Glutamatergic neuron (in vitro differentiated cells): Measurements from ENCODE around the gene INPP4B. TPM values are rescaled to one million over a fixed set of nuclear protein-coding genes. Genes with fewer than 3 reads are reported as not detected.
"Not testable (repeated sequence)": the region's sequence is repeated elsewhere in the genome, so short reads cannot be mapped to it uniquely, and the experiment has no call there.

Source experiments
- DNase-seq: peaks from one replicate; pipeline ENCODE4 v3.0.0; 2022
- H3K27ac Mint-ChIP-seq: one replicate; pipeline ENCODE4 v1.8.0; 2020; ENCODE audit warnings: mild to moderate bottlenecking, mixed read lengths, inconsistent platforms; ENCODE audit not compliant: unreplicated experiment
- H3K27me3 Mint-ChIP-seq: one replicate; pipeline ENCODE4 v1.8.0; 2020; ENCODE audit warnings: mild to moderate bottlenecking, moderate library complexity, mixed read lengths, inconsistent platforms; ENCODE audit not compliant: unreplicated experiment
- H3K36me3 Mint-ChIP-seq: one replicate; pipeline ENCODE4 v1.8.0; 2020; ENCODE audit warnings: mild to moderate bottlenecking, mixed read lengths, inconsistent platforms; ENCODE audit not compliant: unreplicated experiment
- H3K4me1 Mint-ChIP-seq: one replicate; pipeline ENCODE4 v1.8.0; 2020; ENCODE audit warnings: mild to moderate bottlenecking, low read depth, mixed read lengths, inconsistent platforms; ENCODE audit not compliant: unreplicated experiment
- H3K4me3 Mint-ChIP-seq: one replicate; pipeline ENCODE4 v1.8.0; 2020; ENCODE audit warnings: mild to moderate bottlenecking, mixed read lengths, inconsistent platforms; ENCODE audit not compliant: unreplicated experiment
- H3K9me3 Mint-ChIP-seq: one replicate; pipeline ENCODE4 v1.8.0; 2020; ENCODE audit warnings: mild to moderate bottlenecking, moderate library complexity, mixed read lengths, inconsistent platforms; ENCODE audit not compliant: unreplicated experiment
- CTCF ChIP-seq: fragments of 200-600 bp; sonication (generic); IDR thresholded peaks from one replicate; pipeline ENCODE4 v1.5.0; 2021; ENCODE audit not compliant: partially characterized antibody, unreplicated experiment
- total RNA-seq: library from RNA; stranded (reverse); fragmentation: NEBNext Ultra II Directional; extraction: Animal tissue kit (Norgen Biotek cat#: 25700); gene quantifications from one replicate; pipeline ENCODE4 v1.2.1, GENCODE V29; 2021; ENCODE audit not compliant: unreplicated experiment

Gene INPP4B
- total RNA-seq, 1 donor from 2014 or later: 2.4 TPM

GRCh38 chr4:142809559-142809958 lies 36.5 kb downstream of the INPP4B start:
- H3K4me3 Mint-ChIP-seq: no peak overlapping the region
- H3K27ac Mint-ChIP-seq: no peak overlapping the region
- TF ChIP-seq CTCF: no peak
- no peaks in the 10 kb centered on the region for H3K9me3 Mint-ChIP-seq
- H3K27me3 Mint-ChIP-seq: no peaks in the 10 kb centered on the region
- DNase-seq: no peak
- no peaks in the 10 kb centered on the region for H3K36me3 Mint-ChIP-seq
- H3K4me1 Mint-ChIP-seq: no peaks in the 10 kb centered on the region

- DNase-seq, H3K4me3 Mint-ChIP-seq, H3K36me3 Mint-ChIP-seq, H3K4me1 Mint-ChIP-seq, H3K27ac Mint-ChIP-seq, H3K27me3 Mint-ChIP-seq, H3K9me3 Mint-ChIP-seq: not testable (repeated sequence)
Measured at GRCh38 chr4:142803879-142804278, 42.2 kb downstream of the INPP4B start.

GRCh38 chr4:142801966-142802365 lies 44.1 kb downstream of the INPP4B start:
- TF ChIP-seq CTCF: no peak
- H3K4me1 Mint-ChIP-seq: no peaks in the 10 kb centered on the region
- peaks cover 3% of the 10 kb centered on the region for H3K27me3 Mint-ChIP-seq
- H3K9me3 Mint-ChIP-seq: no peaks in the 10 kb centered on the region
- H3K4me3 Mint-ChIP-seq: no peak overlapping the region
- no peak for DNase-seq
- H3K27ac Mint-ChIP-seq: no peak overlapping the region
- no peaks in the 10 kb centered on the region for H3K36me3 Mint-ChIP-seq

GRCh38 chr4:142781114-142781513 lies 65.0 kb downstream of the INPP4B start:
- TF ChIP-seq CTCF: no peak
- Mint-ChIP-seq H3K27ac (no peak overlapping the region), H3K4me1 (no peaks in the 10 kb centered on the region), H3K9me3 (no peaks in the 10 kb centered on the region), H3K27me3 (no peaks in the 10 kb centered on the region), H3K4me3 (no peak overlapping the region), H3K36me3 (no peaks in the 10 kb centered on the region)
- DNase-seq: no peak

- no peak for TF ChIP-seq CTCF
- Mint-ChIP-seq H3K36me3 (no peaks in the 10 kb centered on the region), H3K4me3 (no peak overlapping the region), H3K27ac (no peak overlapping the region), H3K27me3 (no peaks in the 10 kb centered on the region), H3K4me1 (no peaks in the 10 kb centered on the region), H3K9me3 (no peaks in the 10 kb centered on the region)
- DNase-seq: no peak
Measured at GRCh38 chr4:142778900-142779299, 67.2 kb downstream of the INPP4B start.

- TF ChIP-seq CTCF: no peak
- no peak for DNase-seq
- H3K9me3 Mint-ChIP-seq: no peaks in the 10 kb centered on the region
- H3K4me3 Mint-ChIP-seq: no peak overlapping the region
- no peaks in the 10 kb centered on the region for H3K36me3 Mint-ChIP-seq
- no peaks in the 10 kb centered on the region for H3K4me1 Mint-ChIP-seq
- no peak overlapping the region for H3K27ac Mint-ChIP-seq
- H3K27me3 Mint-ChIP-seq: no peaks in the 10 kb centered on the region
Measured at GRCh38 chr4:142778430-142778829, 67.7 kb downstream of the INPP4B start.
